Measurements from ENCODE around the gene ROBO1.

- TF ChIP-seq POLR2A (IDR thresholded peaks at IDR 0.05) (no peak), CTCF (IDR thresholded peaks at IDR 0.05) (no peak), POLR2AphosphoS5 (IDR thresholded peaks at IDR 0.05; ENCODE audit: insufficient read depth in 1 of 2, low read depth in 1 of 2) (no peak)
Measured at GRCh38 chr3:78887029-78887428, 880.8 kb downstream of the ROBO1 start.

Data from vagina (tissue), 2 donors.